Measurements from ENCODE around the gene CASP4. TPM values are rescaled to one million over a fixed set of nuclear protein-coding genes. Genes with fewer than 3 reads are reported as not detected.

The CASP4 gene
- total and polyA plus RNA-seq, 4 donors = 63.0 to 188 (median 129) TPM

GRCh38 chr11:104905271-104905670, 63.1 kb downstream of the CASP4 start:
- no peak overlapping the region for H3K4me3 ChIP-seq
- H3K9ac ChIP-seq (ENCODE audit: insufficient read depth in 1 of 2, low read length in 2 of 2) = no peak overlapping the region
- peaks cover 0 to 6% (median 1%) of the 10 kb centered on the region in 4 donors for H3K36me3 ChIP-seq (ENCODE audit: control insufficient read depth in 4 of 4, insufficient read depth in 4 of 4, low read length in 4 of 4)
- WGBS, 2 donors = 94 to 96% methylated on average over 4 of the region's 4 CpGs
- no peaks in the 10 kb centered on the region for H3K9me3 ChIP-seq (ENCODE audit: control insufficient read depth in 4 of 4, insufficient read depth in 3 of 4, low read length in 3 of 4)
- DNase-seq (no peak), ATAC-seq (ENCODE audit: insufficient read depth, low FRiP score) (no peak)
- TF ChIP-seq CTCF (IDR thresholded peaks at IDR 0.05; ENCODE audit: control extremely low read depth, extremely low read depth) = no peak
- H3K27ac ChIP-seq (ENCODE audit: low read depth in 1 of 2, low read length in 1 of 2) = no peak overlapping the region
- H3K27me3 ChIP-seq (ENCODE audit: control insufficient read depth in 3 of 3, insufficient read depth in 3 of 3, low read length in 2 of 3) = no peaks in the 10 kb centered on the region
- H3K4me1 ChIP-seq (ENCODE audit: control insufficient read depth in 5 of 5, insufficient read depth in 5 of 5, low read length in 5 of 5) = no peaks in the 10 kb centered on the region

GRCh38 chr11:104899226-104899625, 69.1 kb downstream of the CASP4 start:
- H3K4me1 ChIP-seq (ENCODE audit: control insufficient read depth in 5 of 5, insufficient read depth in 5 of 5, low read length in 5 of 5) = peaks cover 0 to 12% (median 7%) of the 10 kb centered on the region in 5 donors
- no peaks in the 10 kb centered on the region for H3K9me3 ChIP-seq (ENCODE audit: control insufficient read depth in 4 of 4, insufficient read depth in 3 of 4, low read length in 3 of 4)
- no peak overlapping the region for H3K27ac ChIP-seq (ENCODE audit: low read depth in 1 of 2, low read length in 1 of 2)
- ATAC-seq (ENCODE audit: insufficient read depth, low FRiP score) = no peak
- no peak overlapping the region for H3K9ac ChIP-seq (ENCODE audit: insufficient read depth in 1 of 2, low read length in 2 of 2)
- DNase-seq = no peak
- no peaks in the 10 kb centered on the region for H3K27me3 ChIP-seq (ENCODE audit: control insufficient read depth in 3 of 3, insufficient read depth in 3 of 3, low read length in 2 of 3)
- no peak overlapping the region for H3K4me3 ChIP-seq
- TF ChIP-seq CTCF (IDR thresholded peaks at IDR 0.05; ENCODE audit: control extremely low read depth, extremely low read depth) = no peak
- H3K36me3 ChIP-seq (ENCODE audit: control insufficient read depth in 4 of 4, insufficient read depth in 4 of 4, low read length in 4 of 4) = peaks cover 0 to 2% (median 0%) of the 10 kb centered on the region in 4 donors

- no peak overlapping the region for H3K4me3 ChIP-seq
- TF ChIP-seq CTCF (IDR thresholded peaks at IDR 0.05; ENCODE audit: control extremely low read depth, extremely low read depth) = no peak
- peak overlapping the region in 1 of 2 donors; percentile 70 for H3K9ac ChIP-seq (ENCODE audit: insufficient read depth in 1 of 2, low read length in 2 of 2)
- no peaks in the 10 kb centered on the region for H3K27me3 ChIP-seq (ENCODE audit: control insufficient read depth in 3 of 3, insufficient read depth in 3 of 3, low read length in 2 of 3)
- H3K9me3 ChIP-seq (ENCODE audit: control insufficient read depth in 4 of 4, insufficient read depth in 3 of 4, low read length in 3 of 4) = no peaks in the 10 kb centered on the region
- H3K4me1 ChIP-seq (ENCODE audit: control insufficient read depth in 5 of 5, insufficient read depth in 5 of 5, low read length in 5 of 5) = peaks cover 0 to 12% (median 7%) of the 10 kb centered on the region in 5 donors
- DNase-seq (no peak), ATAC-seq (ENCODE audit: insufficient read depth, low FRiP score) (no peak)
- WGBS, 2 donors = 41 to 43% methylated on average over 1 of the region's 1 CpG
- peak overlapping the region in 1 of 2 donors; percentile 45 for H3K27ac ChIP-seq (ENCODE audit: low read depth in 1 of 2, low read length in 1 of 2)
- peaks cover 0 to 2% (median 0%) of the 10 kb centered on the region in 4 donors for H3K36me3 ChIP-seq (ENCODE audit: control insufficient read depth in 4 of 4, insufficient read depth in 4 of 4, low read length in 4 of 4)
Observed at GRCh38 chr11:104898685-104899013, 69.7 kb downstream of the CASP4 start.

Measured in lung (tissue), 12 donors.